GM18867 (cell line): ENCODE measurements around the gene EGFLAM.

Experiments
- ATAC-seq: cut with Tn5 transposase; IDR thresholded peaks from one replicate; pipeline ENCODE4 v1.9.1; 2021; ENCODE audit warnings: mild to moderate bottlenecking, moderate library complexity; ENCODE audit not compliant: unreplicated experiment

EGFLAM gene

GRCh38 chr5:38258319-38259061, at the start of gene EGFLAM:
Gene EGFLAM, plus strand, starts transcription at chr5:38258559. Its CDS starts 196 bp downstream, at chr5:38258755.
- no peak for ATAC-seq

GRCh38 chr5:38208782-38209378, 49.5 kb upstream of the EGFLAM start:
- ATAC-seq, result no peak

- ATAC-seq, result no peak
These were observed 47.5 kb upstream of the EGFLAM start for GRCh38 chr5:38210676-38211353.

GRCh38 chr5:38211354-38211710, 47.0 kb upstream of the EGFLAM start:
- ATAC-seq, result no peak

- no peak for ATAC-seq
These were observed 46.1 kb upstream of the EGFLAM start for GRCh38 chr5:38212307-38212706.

GRCh38 chr5:38226091-38226490, 32.3 kb upstream of the EGFLAM start:
- ATAC-seq, result no peak

GRCh38 chr5:38228914-38229313, 29.4 kb upstream of the EGFLAM start:
- ATAC-seq, result no peak

GRCh38 chr5:38234737-38235136, 23.6 kb upstream of the EGFLAM start:
- no peak for ATAC-seq

- ATAC-seq, result no peak
These were observed 20.7 kb upstream of the EGFLAM start for GRCh38 chr5:38237681-38238080.

GRCh38 chr5:38240212-38240611, 18.1 kb upstream of the EGFLAM start:
- no peak for ATAC-seq

GRCh38 chr5:38241655-38242054, 16.7 kb upstream of the EGFLAM start:
- no peak for ATAC-seq

GRCh38 chr5:38245307-38245706, 13.1 kb upstream of the EGFLAM start:
- no peak for ATAC-seq

- ATAC-seq, result no peak
These were observed 9.1 kb upstream of the EGFLAM start for GRCh38 chr5:38249301-38249700.

GRCh38 chr5:38249812-38250211, 8.5 kb upstream of the EGFLAM start:
- no peak for ATAC-seq

- ATAC-seq, result no peak
These were observed 7.5 kb upstream of the EGFLAM start for GRCh38 chr5:38250763-38251448.

GRCh38 chr5:38253759-38254158, 4.6 kb upstream of the EGFLAM start:
- no peak for ATAC-seq

GRCh38 chr5:38257308-38258041, 884 bp upstream of the EGFLAM start:
- ATAC-seq, result no peak

GRCh38 chr5:38258042-38258318, 379 bp upstream of the EGFLAM start:
- no peak for ATAC-seq

GRCh38 chr5:38259062-38259808, 876 bp downstream of the EGFLAM start:
- no peak for ATAC-seq

GRCh38 chr5:38259809-38260160, 1.4 kb downstream of the EGFLAM start:
- ATAC-seq, result no peak

GRCh38 chr5:38263983-38264382, 5.6 kb downstream of the EGFLAM start:
- no peak for ATAC-seq
